ENCODE results near the gene CLPX.
"Not testable (repeated sequence)": the region's sequence is repeated elsewhere in the genome, so short reads cannot be mapped to it uniquely, and the experiment has no call there.

Gene CLPX

DNA sequence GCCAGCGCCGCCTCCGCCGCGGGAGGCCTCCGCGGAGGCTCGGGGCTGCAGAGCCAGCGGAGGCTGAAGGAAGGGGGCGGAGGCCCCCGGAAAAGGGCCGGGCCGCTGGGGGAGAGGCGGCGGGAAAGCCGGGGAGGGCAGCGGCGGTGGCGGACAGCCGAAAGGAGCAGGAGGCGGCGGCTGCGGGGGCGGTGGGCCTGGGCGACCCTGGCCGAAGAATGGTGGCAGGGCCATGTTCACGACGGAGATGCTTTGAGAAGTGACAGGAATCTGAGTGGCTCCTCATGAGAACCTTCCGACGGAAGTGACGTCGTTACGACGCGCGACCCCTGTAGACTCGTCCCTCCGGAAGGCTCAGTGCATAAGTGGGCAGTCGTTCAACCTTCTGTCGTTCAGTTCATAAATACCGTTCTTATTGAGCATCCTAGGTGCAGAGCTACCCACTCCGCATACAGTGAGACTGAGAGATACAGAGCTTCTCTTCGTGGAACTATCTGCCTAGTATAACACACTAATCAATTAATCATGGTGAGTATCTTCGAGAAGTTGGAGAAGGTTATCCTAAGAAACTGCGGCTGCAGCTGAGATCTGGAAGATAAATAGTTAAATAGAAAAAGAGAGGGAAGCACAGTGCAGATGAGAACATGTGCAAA is 51.5 kb downstream of the CLPX start, which contains the start of gene PDCD7:
PDCD7 (minus strand) TSS at position 261 of the 653 bp plus-strand sequence; CDS start at position 234, 27 bp downstream.
- Histone ChIP-seq H3K9me3 (peaks cover 21% of the 10 kb centered on the region), H3K36me3 (replicated peaks) (peaks cover 26% of the 10 kb centered on the region), H3K27me3 (ENCODE audit: low read depth) (no peaks in the 10 kb centered on the region), H3K4me3 (peak within 1 kb of the TSS; percentile 54), H3K4me1 (peaks cover 14% of the 10 kb centered on the region)
- in situ Hi-C loops (cut with MboI; ENCODE audit: low sequenced_read_pairs) = no loop called here
- DNase-seq (ENCODE audit: low spot score in 2 of 2) = peak; percentile 96 to 99

DNA sequence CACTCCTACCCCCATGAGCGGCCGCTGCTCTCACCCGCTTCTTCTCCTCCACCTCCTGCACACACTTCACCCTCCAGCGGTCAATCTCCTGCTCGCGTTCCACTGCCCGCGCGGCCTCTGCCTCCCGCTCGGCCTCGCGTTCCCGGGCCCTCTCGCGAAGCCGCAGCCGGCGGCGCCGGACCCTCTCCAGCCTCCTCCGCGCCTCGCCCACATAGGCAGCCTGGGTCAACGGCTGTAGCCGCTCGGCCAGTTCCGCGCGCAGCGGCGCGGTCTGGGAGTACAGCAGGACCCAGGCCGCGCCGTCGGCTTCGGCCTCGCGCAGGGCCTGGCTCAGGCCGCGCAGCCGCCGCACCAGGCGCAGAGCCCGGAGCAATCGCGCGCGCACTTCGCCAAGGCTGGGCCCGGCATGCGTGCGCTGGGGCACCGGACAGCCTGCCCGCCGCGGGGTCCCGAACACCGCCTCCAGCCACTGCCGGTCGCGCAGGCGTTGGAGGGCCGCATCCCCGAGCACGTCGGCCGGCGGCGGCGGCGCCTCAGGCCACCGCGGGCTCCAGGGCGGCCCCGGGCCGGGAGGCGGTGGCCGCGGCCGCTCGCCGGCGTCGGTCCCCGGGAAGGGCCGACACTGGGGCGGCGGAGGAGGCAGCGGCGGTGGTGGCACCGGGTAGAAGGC is 52.1 kb downstream of the CLPX start:
- Histone ChIP-seq H3K4me3 (peak overlapping the region; percentile 54), H3K36me3 (replicated peaks) (peaks cover 32% of the 10 kb centered on the region), H3K27me3 (ENCODE audit: low read depth) (no peaks in the 10 kb centered on the region), H3K4me1 (peaks cover 14% of the 10 kb centered on the region), H3K9me3 (peaks cover 19% of the 10 kb centered on the region)
- in situ Hi-C loops (cut with MboI; ENCODE audit: low sequenced_read_pairs) = no loop called here
- peak; percentile 54 to 63 for DNase-seq (ENCODE audit: low spot score in 2 of 2)

DNA sequence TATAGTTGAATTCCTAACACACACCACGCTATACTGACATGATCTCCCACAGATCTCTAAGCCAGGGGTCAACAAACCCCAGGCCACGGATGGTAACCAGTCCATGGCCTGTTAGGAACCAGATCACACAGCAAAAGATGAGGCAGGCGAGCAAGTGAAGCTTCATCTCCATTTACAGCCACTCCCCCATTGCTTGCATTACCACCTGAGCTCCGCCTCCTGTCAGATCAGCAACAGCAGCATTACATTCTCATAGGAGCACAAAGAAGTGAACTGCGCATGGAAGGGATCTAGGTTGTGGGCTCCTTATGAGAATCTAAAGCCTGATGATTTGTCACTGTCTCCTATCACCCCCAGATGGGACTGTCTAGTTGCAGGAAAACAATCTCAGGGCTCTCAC is 54.2 kb downstream of the CLPX start:
- Histone ChIP-seq H3K4me3 (no peak overlapping the region), H3K9me3 (peaks cover under 1% of the 10 kb centered on the region), H3K36me3 (replicated peaks) (peaks cover 53% of the 10 kb centered on the region), H3K4me1 (peaks cover 14% of the 10 kb centered on the region), H3K27me3 (ENCODE audit: low read depth) (no peaks in the 10 kb centered on the region)
- in situ Hi-C loops (cut with MboI; ENCODE audit: low sequenced_read_pairs) = no loop called here
- DNase-seq (ENCODE audit: low spot score in 2 of 2) = peak in 1 of 2 experiments; percentile 61

DNA sequence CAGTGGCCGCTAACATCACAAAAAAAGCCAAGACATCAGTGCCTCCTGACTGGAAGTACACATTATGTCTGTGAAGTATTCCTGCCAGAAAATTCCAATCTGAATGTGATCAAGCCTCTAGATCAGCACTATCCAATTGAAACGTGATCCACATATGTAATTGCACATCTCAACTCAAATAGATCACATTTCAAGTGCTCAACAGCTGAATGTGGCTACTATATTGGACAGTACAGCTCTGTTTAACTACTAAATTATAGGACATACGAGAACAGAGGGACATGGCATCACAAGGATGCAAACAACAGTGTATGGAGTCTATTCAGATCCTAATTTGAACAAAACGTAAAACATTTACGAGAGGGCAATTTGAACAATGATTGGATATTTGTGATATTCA is 69.6 kb downstream of the CLPX start:
- peaks cover 21% of the 10 kb centered on the region for H3K4me1 ChIP-seq
- in situ Hi-C loops (cut with MboI; ENCODE audit: low sequenced_read_pairs) = no loop called here
- H3K9me3 ChIP-seq = no peaks in the 10 kb centered on the region
- peaks cover 73% of the 10 kb centered on the region for H3K36me3 ChIP-seq (replicated peaks)
- peak in 1 of 2 experiments; percentile 65 for DNase-seq (ENCODE audit: low spot score in 2 of 2)
- no peak overlapping the region for H3K4me3 ChIP-seq
- H3K27me3 ChIP-seq (ENCODE audit: low read depth) = no peaks in the 10 kb centered on the region

DNA sequence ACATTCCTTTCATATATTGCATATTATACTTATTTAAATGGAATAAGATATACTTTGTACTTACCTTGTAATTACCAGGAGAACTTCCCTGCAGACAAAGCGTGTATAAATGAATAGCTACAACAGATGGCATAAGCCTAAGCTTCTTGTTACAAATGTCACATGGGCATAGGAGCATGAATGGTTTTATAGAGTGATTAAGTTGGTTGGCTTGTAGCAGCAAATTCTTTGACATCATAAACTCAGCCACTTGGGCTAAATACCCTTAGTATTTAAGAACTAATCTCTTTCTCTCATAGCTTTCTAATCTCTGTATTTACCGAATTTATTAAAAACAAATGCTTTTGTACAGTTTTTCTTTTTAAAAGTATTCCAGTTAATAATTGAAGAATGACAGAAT is 70.1 kb downstream of the CLPX start, which contains the start of gene UBAP1L:
UBAP1L (minus strand) TSS at position 115 of the 400 bp plus-strand sequence. CDS start 8,985 bp downstream, outside the sequence.
- Histone ChIP-seq H3K4me1 (peaks cover 21% of the 10 kb centered on the region), H3K9me3 (no peaks in the 10 kb centered on the region), H3K36me3 (replicated peaks) (peaks cover 69% of the 10 kb centered on the region), H3K27me3 (ENCODE audit: low read depth) (no peaks in the 10 kb centered on the region), H3K4me3 (no peak within 1 kb of the TSS)
- in situ Hi-C loops (cut with MboI; ENCODE audit: low sequenced_read_pairs) = no loop called here
- DNase-seq (ENCODE audit: low spot score in 2 of 2) = peak in 1 of 2 experiments; percentile 99

DNA sequence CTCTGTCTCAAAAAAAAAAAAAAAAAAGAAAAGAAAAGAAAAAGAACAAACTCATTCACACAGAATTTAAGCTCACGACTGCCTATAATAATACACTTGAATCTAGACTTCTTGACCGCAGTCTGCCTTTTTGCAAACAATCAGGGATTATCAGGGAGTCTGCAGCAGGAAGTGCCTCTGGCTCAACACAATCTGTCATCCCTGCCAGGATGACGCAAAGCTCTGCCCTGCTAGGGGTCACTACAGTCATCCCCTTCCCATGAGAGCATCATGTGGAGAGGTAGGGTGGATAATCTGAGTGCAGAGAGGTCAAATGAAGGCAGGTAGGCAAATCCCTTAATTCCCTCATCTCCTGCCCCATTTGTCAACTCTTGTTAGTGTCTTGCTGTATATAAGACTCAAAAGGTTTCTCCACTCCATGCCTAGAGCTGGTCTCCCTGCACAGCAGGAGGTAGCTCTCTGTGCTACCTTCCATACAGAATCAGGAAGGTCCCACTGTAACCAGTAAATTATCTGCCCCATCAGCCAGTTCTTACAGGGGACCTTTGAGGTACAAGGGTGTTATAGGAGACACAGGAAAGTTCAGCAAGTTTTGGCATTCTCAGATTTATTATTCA is 74.4 kb downstream of the CLPX start:
- Histone ChIP-seq H3K9me3 (no peaks in the 10 kb centered on the region), H3K36me3 (replicated peaks) (peaks cover 30% of the 10 kb centered on the region), H3K4me3 (no peak overlapping the region), H3K4me1 (peaks cover 15% of the 10 kb centered on the region), H3K27me3 (ENCODE audit: low read depth) (no peaks in the 10 kb centered on the region)
- in situ Hi-C loops (cut with MboI; ENCODE audit: low sequenced_read_pairs) = no loop called here
- DNase-seq (ENCODE audit: low spot score in 2 of 2) = no peak

DNA sequence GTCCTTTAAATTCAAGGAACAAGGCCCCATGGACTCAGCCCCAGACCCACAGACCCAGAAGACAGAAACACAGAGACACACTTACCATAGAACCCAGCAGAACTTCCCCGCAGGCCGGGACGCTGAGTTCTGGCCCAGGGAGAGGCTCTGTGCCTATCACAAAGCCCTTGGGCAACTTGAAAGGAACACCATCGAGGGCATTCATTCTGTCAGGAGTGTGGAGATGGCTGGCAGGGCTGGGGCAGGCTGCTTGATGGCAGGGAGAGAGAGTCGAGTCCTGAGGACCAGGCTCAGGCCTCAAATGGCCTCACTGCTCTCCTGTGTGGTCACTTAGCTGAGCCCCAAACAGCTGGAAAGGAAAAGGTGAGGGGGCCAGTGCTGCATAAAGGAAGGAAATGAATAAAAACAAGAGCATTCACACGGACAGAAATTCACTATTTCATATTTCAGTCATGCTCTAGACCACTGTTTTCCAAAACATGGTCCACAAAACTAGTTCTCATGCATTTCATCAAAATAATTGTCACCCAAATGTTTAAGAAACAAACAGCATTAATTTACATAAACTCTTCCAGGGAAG is 79.0 kb downstream of the CLPX start:
- H3K9me3 ChIP-seq = no peaks in the 10 kb centered on the region
- H3K36me3 ChIP-seq (replicated peaks) = peaks cover 18% of the 10 kb centered on the region
- H3K27me3 ChIP-seq (ENCODE audit: low read depth) = no peaks in the 10 kb centered on the region
- in situ Hi-C loops (cut with MboI; ENCODE audit: low sequenced_read_pairs) = no loop called here
- no peak overlapping the region for H3K4me3 ChIP-seq
- DNase-seq (ENCODE audit: low spot score in 2 of 2) = no peak
- H3K4me1 ChIP-seq = no peaks in the 10 kb centered on the region

DNA sequence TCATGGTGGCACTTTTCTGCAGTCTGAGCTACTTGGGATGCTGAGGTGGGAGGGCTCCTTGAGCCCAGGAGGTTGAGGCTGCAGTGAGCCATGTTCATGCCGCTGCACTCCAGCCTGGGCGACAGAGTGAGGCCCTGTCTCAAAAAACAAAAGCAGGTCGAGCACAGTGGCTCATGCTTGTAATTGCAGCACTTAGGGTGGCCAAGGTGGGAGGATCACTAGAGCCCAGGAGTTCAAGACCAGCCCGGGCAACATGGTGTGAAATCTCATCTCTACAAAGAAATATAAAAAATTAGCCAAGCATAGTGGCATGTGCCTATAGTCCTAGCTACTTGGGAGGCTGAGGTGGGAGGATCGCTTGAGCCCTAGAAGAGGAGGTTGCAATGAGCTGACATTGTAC is 80.1 kb downstream of the CLPX start:
- in situ Hi-C loops (cut with MboI; ENCODE audit: low sequenced_read_pairs) = no loop called here
- Histone ChIP-seq H3K4me1 (no peaks in the 10 kb centered on the region), H3K9me3 (no peaks in the 10 kb centered on the region), H3K36me3 (replicated peaks) (peaks cover 27% of the 10 kb centered on the region), H3K4me3 (no peak overlapping the region), H3K27me3 (ENCODE audit: low read depth) (no peaks in the 10 kb centered on the region)
- no peak for DNase-seq (ENCODE audit: low spot score in 2 of 2)

DNA sequence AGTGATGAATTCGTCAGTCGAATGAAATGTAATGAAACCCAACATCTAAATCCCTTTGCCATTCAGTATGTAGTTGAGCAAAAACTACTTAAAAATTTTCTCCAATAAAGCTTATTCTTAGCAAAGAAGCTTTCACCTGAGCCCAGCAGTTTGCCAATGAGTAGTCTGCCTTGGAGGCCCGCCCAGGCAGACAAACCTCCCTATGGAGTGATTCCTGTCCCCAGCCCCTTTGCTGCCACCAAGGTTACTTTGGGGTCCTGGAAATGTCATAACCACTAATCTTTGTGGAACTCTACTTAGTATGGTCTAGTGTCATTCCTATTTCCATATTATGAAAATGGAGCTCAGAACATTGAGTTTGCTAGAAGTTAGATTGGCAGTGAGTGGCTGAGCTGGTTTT is 82.2 kb downstream of the CLPX start:
- Histone ChIP-seq H3K9me3 (no peaks in the 10 kb centered on the region), H3K27me3 (ENCODE audit: low read depth) (no peaks in the 10 kb centered on the region), H3K4me1 (no peaks in the 10 kb centered on the region), H3K36me3 (replicated peaks) (peaks cover 47% of the 10 kb centered on the region), H3K4me3 (no peak overlapping the region)
- DNase-seq (ENCODE audit: low spot score in 2 of 2) = no peak
- in situ Hi-C loops (cut with MboI; ENCODE audit: low sequenced_read_pairs) = no loop called here

DNA sequence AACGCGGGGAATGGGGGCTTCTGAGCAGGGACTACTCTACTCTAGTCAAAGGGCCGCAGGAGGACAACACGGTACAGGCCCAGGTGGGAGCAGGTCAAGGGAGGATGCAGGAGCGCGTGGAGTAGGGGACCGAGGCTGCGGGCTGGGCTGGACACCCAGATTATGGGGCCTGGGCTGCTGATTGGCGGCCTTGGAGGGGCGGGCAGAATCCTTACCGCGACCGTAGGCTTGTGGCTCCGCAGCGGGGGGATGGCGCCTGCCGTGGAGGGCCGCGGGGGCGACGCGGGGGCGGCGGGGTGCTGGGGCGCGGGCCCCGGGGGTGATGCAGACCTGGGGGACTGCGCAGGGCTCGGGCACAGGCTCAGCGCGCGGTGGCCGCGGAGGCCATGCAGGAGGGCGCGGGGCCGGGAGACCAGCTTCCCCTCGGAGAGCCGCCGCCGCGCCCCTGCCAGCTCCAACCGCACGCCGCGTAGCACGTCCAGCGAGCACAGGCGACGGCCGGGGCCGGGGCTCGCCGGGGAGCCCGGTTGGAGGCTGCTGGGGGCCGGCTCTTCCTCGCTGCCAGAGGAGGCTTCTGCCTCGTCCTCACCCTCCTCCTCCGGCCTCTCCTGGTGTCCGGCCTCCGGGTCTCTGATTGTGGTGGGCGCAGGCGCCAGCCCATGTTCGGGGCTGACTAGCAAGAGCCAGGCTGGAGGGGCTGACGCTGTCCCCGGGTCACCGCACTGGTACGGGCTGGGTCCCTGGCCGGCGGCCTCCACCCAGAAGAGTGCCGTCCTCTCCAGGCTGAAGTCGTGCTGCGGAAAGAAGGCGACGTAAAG is 83.0 kb downstream of the CLPX start:
- no peaks in the 10 kb centered on the region for H3K9me3 ChIP-seq
- DNase-seq (ENCODE audit: low spot score in 2 of 2) = no peak
- no peaks in the 10 kb centered on the region for H3K4me1 ChIP-seq
- H3K27me3 ChIP-seq (ENCODE audit: low read depth) = no peaks in the 10 kb centered on the region
- in situ Hi-C loops (cut with MboI; ENCODE audit: low sequenced_read_pairs) = no loop called here
- peaks cover 55% of the 10 kb centered on the region for H3K36me3 ChIP-seq (replicated peaks)
- H3K4me3 ChIP-seq = no peak overlapping the region

DNA sequence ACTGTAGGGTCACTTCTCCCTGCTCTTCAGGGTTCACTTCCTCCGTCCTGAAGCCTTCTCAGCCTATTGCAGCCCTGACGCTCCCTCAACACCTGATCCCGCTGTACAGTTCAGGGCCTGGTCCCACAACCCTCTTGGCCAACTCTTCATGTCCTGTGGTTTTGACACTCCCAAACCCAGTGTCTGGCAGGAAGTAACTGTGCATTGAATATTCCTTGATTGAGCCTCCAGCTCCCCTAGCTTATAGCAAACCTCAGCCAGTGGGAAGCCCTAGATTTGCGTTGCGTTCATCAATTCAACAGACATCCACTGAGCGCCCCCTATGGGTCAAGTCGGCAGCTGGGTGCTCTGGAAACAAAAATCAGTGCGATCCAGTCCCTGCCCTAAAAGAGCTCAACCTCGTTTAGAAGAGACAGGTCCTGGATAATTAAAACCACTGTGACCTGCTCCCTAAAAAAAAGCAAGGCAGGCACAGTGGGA is 83.7 kb downstream of the CLPX start:
- in situ Hi-C loops (cut with MboI; ENCODE audit: low sequenced_read_pairs) = no loop called here

DNA sequence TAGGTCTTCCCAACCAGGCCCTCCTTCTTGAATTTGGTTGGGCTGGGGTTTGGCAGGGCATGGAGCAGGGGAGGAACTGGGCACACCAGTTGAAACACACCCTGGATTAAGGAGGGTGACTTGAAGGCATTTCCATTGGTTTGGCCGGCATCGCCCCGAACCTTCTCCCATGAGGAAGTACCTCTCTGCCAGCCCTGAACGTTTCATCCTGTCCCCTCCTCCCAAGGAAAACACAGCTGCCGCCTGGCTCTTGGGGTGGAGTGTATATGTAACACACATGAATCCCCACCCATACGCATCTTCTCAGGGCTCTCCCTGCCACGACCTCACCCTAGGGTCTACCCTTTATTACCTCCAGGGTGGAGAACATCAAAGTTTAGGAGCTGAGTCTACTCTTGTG is 84.7 kb downstream of the CLPX start:
- Histone ChIP-seq H3K9me3 (no peaks in the 10 kb centered on the region), H3K4me1 (no peaks in the 10 kb centered on the region), H3K4me3 (no peak overlapping the region), H3K36me3 (replicated peaks) (peaks cover 49% of the 10 kb centered on the region), H3K27me3 (ENCODE audit: low read depth) (no peaks in the 10 kb centered on the region)
- no peak for DNase-seq (ENCODE audit: low spot score in 2 of 2)
- in situ Hi-C loops (cut with MboI; ENCODE audit: low sequenced_read_pairs) = no loop called here

More for the DNA sequence above, 83.7 kb downstream of the CLPX start:
- DNase-seq (ENCODE audit: low spot score in 2 of 2) = peak; percentile 71 to 94
- Histone ChIP-seq H3K4me3 (no peak overlapping the region), H3K27me3 (ENCODE audit: low read depth) (no peaks in the 10 kb centered on the region), H3K36me3 (replicated peaks) (peaks cover 56% of the 10 kb centered on the region), H3K9me3 (no peaks in the 10 kb centered on the region), H3K4me1 (no peaks in the 10 kb centered on the region)

DNA sequence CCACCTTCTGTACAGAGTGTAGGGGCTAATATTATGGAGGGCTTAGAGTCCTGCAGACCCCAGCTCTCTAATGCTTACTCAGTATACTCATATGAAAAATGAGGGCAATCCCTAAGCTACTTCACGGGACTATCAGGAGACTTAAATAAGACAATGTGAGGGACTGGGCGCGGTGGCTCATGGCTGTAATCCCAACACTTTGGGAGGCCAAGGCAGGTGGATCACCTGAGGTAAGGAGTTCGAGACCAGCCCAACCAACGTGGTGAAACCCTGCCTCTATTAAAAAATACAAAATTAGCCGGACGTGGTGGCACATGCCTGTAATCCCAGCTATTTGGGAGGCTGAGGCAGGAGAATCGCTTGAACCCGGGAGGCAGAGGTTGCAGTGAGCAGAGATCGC is 85.3 kb downstream of the CLPX start:
- H3K4me1 ChIP-seq; H3K4me3 ChIP-seq; H3K9me3 ChIP-seq; DNase-seq (ENCODE audit: low spot score in 2 of 2); H3K27me3 ChIP-seq (ENCODE audit: low read depth): not testable (repeated sequence)
- in situ Hi-C loops (cut with MboI; ENCODE audit: low sequenced_read_pairs) = loop anchor here (10.0 kb wide), 1 partner anchor 365 kb away; no protein-coding TSS in a partner anchor
- H3K36me3 ChIP-seq (replicated peaks) = peaks cover 44% of the 10 kb centered on the region

Measured in HAP-1 (cell line).